Measurements from ENCODE around the gene PPT1.

DNA sequence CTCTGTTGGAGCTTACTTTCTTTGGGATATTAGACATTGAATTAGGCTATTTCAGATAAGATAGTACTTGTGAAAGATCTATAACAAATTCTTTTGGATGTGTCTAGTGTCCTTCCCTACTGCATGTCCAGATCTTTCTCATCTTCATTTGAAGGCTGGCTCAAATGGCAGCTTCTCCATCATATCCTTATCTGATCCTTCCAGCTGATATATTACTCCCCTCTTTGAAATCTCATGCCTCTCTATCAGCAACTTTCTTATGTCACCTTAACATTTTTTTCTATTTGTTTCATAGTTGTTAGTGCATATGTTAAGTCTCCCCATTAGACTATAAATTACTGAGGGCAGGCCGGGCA, 39.0 kb downstream of the PPT1 start:
- TF ChIP-seq, protein P1, sequence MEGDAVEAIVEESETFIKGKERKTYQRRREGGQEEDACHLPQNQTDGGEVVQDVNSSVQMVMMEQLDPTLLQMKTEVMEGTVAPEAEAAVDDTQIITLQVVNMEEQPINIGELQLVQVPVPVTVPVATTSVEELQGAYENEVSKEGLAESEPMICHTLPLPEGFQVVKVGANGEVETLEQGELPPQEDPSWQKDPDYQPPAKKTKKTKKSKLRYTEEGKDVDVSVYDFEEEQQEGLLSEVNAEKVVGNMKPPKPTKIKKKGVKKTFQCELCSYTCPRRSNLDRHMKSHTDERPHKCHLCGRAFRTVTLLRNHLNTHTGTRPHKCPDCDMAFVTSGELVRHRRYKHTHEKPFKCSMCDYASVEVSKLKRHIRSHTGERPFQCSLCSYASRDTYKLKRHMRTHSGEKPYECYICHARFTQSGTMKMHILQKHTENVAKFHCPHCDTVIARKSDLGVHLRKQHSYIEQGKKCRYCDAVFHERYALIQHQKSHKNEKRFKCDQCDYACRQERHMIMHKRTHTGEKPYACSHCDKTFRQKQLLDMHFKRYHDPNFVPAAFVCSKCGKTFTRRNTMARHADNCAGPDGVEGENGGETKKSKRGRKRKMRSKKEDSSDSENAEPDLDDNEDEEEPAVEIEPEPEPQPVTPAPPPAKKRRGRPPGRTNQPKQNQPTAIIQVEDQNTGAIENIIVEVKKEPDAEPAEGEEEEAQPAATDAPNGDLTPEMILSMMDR (IDR thresholded peaks at IDR 0.05): no peak
- no peak for TF ChIP-seq HOXA7 (CRISPR knock-in tag; IDR thresholded peaks at IDR 0.05)
- TF ChIP-seq, protein P2, sequence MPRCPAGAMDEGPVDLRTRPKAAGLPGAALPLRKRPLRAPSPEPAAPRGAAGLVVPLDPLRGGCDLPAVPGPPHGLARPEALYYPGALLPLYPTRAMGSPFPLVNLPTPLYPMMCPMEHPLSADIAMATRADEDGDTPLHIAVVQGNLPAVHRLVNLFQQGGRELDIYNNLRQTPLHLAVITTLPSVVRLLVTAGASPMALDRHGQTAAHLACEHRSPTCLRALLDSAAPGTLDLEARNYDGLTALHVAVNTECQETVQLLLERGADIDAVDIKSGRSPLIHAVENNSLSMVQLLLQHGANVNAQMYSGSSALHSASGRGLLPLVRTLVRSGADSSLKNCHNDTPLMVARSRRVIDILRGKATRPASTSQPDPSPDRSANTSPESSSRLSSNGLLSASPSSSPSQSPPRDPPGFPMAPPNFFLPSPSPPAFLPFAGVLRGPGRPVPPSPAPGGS (IDR thresholded peaks at IDR 0.05): no peak
- no peak for TF ChIP-seq FOSL2 (IDR thresholded peaks at IDR 0.05)
- TF ChIP-seq FOSL2 (CRISPR knock-in tag; IDR thresholded peaks at IDR 0.05): no peak
- TF ChIP-seq MAX (IDR thresholded peaks at IDR 0.05): no peak
- TF ChIP-seq RAD21 (conservative IDR thresholded peaks at IDR 0.05 in 1 of 2, IDR thresholded peaks at IDR 0.05 in 1 of 2): no peak

Measured in A549 (cell line).